HepG2 (cell line): Measurements from ENCODE around the gene MIEF1. TPM values are rescaled to one million over a fixed set of nuclear protein-coding genes. Genes with fewer than 3 reads are reported as not detected.

Experiments
- AGO2 ChIP-seq: fragments of 200-400 bp; formaldehyde crosslinking; optimal IDR thresholded peaks from 2 replicates; pipeline ENCODE3; 2017; ENCODE audit warnings: mild to moderate bottlenecking, low read depth, low read length, moderate library complexity
- AKNA ChIP-seq: sonication (generic); formaldehyde crosslinking; IDR thresholded peaks from 2 replicates; pipeline ENCODE4 v1.4.0; 2020; ENCODE audit warnings: missing genetic modification reagents, borderline replicate concordance
- ARNT2 ChIP-seq: sonication (generic); formaldehyde crosslinking; IDR thresholded peaks from 2 replicates; pipeline ENCODE4 v1.8.0; 2022; ENCODE audit warnings: mild to moderate bottlenecking, low read depth, missing genetic modification reagents, moderate library complexity
- FOXA1 ChIP-seq, 2 experiments: fragments of 450-650 bp in 1 of 2; sonication (generic) in 1 of 2; formaldehyde crosslinking in 1 of 2; IDR thresholded peaks; 2 replicates each; pipeline versions ENCODE4 v1.4.0 to v1.6.1; 2016 to 2020; ENCODE audit warnings: missing genetic modification reagents in 1 of 2
- FOXK2 ChIP-seq: fragments of 450-650 bp; IDR thresholded peaks from 2 replicates; pipeline ENCODE4 v1.6.1; 2016
- HHEX ChIP-seq: IDR thresholded peaks from 2 replicates; pipeline ENCODE4 v1.6.1; 2016; ENCODE audit warnings: control low read depth
- IRF9 ChIP-seq: sonication (generic); formaldehyde crosslinking; IDR thresholded peaks from 2 replicates; pipeline ENCODE4 v1.8.0; 2022; ENCODE audit warnings: missing genetic modification reagents, mild to moderate bottlenecking, borderline replicate concordance
- POLR2G ChIP-seq: fragments of 200-400 bp; formaldehyde crosslinking; IDR thresholded peaks from 2 replicates; pipeline ENCODE4 v1.6.1; 2018; ENCODE audit warnings: mild to moderate bottlenecking, low read depth, low read length, moderate library complexity
- RBFOX2 ChIP-seq: fragments of 200-400 bp; formaldehyde crosslinking; IDR thresholded peaks from 2 replicates; pipeline ENCODE4 v1.6.1; 2017; ENCODE audit warnings: low read depth, mild to moderate bottlenecking, low read length
- SALL1 ChIP-seq: sonication (generic); formaldehyde crosslinking; IDR thresholded peaks from 2 replicates; pipeline ENCODE4 v1.8.0; 2022; ENCODE audit warnings: mild to moderate bottlenecking, missing genetic modification reagents
- THAP8 ChIP-seq: sonication (generic); formaldehyde crosslinking; IDR thresholded peaks from 2 replicates; pipeline ENCODE4 v1.5.1; 2020; ENCODE audit warnings: missing genetic modification reagents, mild to moderate bottlenecking, borderline replicate concordance
- U2AF1 ChIP-seq: fragments of 200-400 bp; formaldehyde crosslinking; optimal IDR thresholded peaks from 2 replicates; pipeline ENCODE3; 2017; ENCODE audit warnings: mild to moderate bottlenecking, low read depth, low read length
- ZBTB26 ChIP-seq: IDR thresholded peaks from 2 replicates; pipeline ENCODE4 v1.6.1; 2016; ENCODE audit warnings: missing compliant biosample characterization, missing genetic modification reagents, borderline replicate concordance
- ZC3H4 ChIP-seq: sonication (generic); formaldehyde crosslinking; IDR thresholded peaks from 2 replicates; pipeline ENCODE4 v1.4.0; 2020; ENCODE audit warnings: missing genetic modification reagents, borderline replicate concordance
- ZNF280D ChIP-seq: sonication (generic); formaldehyde crosslinking; IDR thresholded peaks from 2 replicates; pipeline ENCODE4 v1.5.1; 2020; ENCODE audit warnings: mild to moderate bottlenecking, missing genetic modification reagents
- ZNF616 ChIP-seq: sonication (generic); formaldehyde crosslinking; IDR thresholded peaks from 2 replicates; pipeline ENCODE4 v1.5.0; 2020; ENCODE audit warnings: low read depth, mild to moderate bottlenecking, missing genetic modification reagents
- ZNF678 ChIP-seq: sonication (generic); formaldehyde crosslinking; IDR thresholded peaks from 2 replicates; pipeline ENCODE4 v1.4.0; 2020; ENCODE audit warnings: mild to moderate bottlenecking, missing genetic modification reagents
- ZSCAN31 ChIP-seq: sonication (generic); formaldehyde crosslinking; IDR thresholded peaks from 2 replicates; pipeline ENCODE4 v1.5.0; 2020; ENCODE audit warnings: low read depth, mild to moderate bottlenecking, missing genetic modification reagents
- polyA plus RNA-seq, 8 experiments: library from polyadenylated mRNA; depleted of rRNA in 3 of 8; stranded (reverse) in 7 of 8; unstranded in 1 of 8; fragments of >200 nt; fragmentation: Illumina TruSeq in 4 of 8; extraction: Trizol in 4 of 8; gene quantifications; 2 replicates each; pipeline versions ENCODE4 v1.2.1 to v1.2.3, GENCODE V29; 2011 to 2016; ENCODE audit warnings: low read depth in 4 of 8, missing spikeins in 1 of 8, mixed read lengths in 1 of 8; ENCODE audit not compliant: insufficient read depth in 1 of 8
- total RNA-seq, 5 experiments: library from RNA; depleted of rRNA; stranded (reverse); fragments of >200 nt; fragmentation: Illumina TruSeq; extraction: Trizol; gene quantifications; 2 replicates each; pipeline ENCODE4 v1.2.3, GENCODE V29; 2016; ENCODE audit warnings: low read depth in 1 of 5

MIEF1 gene
- total and polyA plus RNA-seq, 2 of the 13 experiments (the other 11 are each of a cell fraction or from before 2014, with no cell fraction given), result 21.7 to 34.8 TPM

GRCh38 chr22:39524089-39524752 lies 22.1 kb downstream of the MIEF1 start (continued):
- TF ChIP-seq AKNA (CRISPR knock-in tag), result no peak
- no peak for TF ChIP-seq HHEX (CRISPR knock-in tag)
- TF ChIP-seq ZNF678 (CRISPR knock-in tag), result no peak
- TF ChIP-seq ZNF280D, result no peak
- TF ChIP-seq POLR2G, result peak; percentile 57
- no peak for TF ChIP-seq FOXK2
- no peak for TF ChIP-seq U2AF1
- TF ChIP-seq ZBTB26 (CRISPR knock-in tag), result 0 out of 2 replicates have a peak, but pooled peaks have one; percentile 3
- TF ChIP-seq ZSCAN31 (CRISPR knock-in tag), result 0 out of 2 replicates have a peak, but pooled peaks have one; percentile 24
- no peak for TF ChIP-seq FOXA1 (IDR thresholded peaks at IDR 0.05)
- no peak for TF ChIP-seq FOXA1 (CRISPR knock-in tag; IDR thresholded peaks at IDR 0.05)
- no peak for TF ChIP-seq SALL1 (CRISPR knock-in tag)
- peak; percentile 92 for TF ChIP-seq AGO2
- TF ChIP-seq ZNF616 (CRISPR knock-in tag), result no peak
- TF ChIP-seq ZC3H4, result no peak
- peak; percentile 48 for TF ChIP-seq RBFOX2
- peak; percentile 49; the same call in 1 of the 2 replicates for TF ChIP-seq ARNT2 (CRISPR knock-in tag)
- TF ChIP-seq IRF9 (CRISPR knock-in tag), result 0 out of 2 replicates have a peak, but pooled peaks have one; percentile 19
- no peak for TF ChIP-seq THAP8 (CRISPR knock-in tag)
